Activated CD4-positive, alpha-beta memory T cell treated with anti-CD3 and anti-CD28 coated beads for 36 hours (primary cell): ENCODE results near the gene C16orf46. TPM values are rescaled to one million over a fixed set of nuclear protein-coding genes. Genes with fewer than 3 reads are reported as not detected.
"Not testable (repeated sequence)": the region's sequence is repeated elsewhere in the genome, so short reads cannot be mapped to it uniquely, and the experiment has no call there.

Source experiments
- CTCF ChIA-PET: fragments of 350-600 bp; sonication (Branson Sonifier 250); formaldehyde crosslinking; loops from one replicate; lab custom pipeline; 2021; ENCODE audit warnings: antibody characterized with exemption, inconsistent platforms; lab: Charles Lee
- POLR2A ChIA-PET: fragments of 350-600 bp; sonication (Branson Sonifier 250); formaldehyde crosslinking; loops from one replicate; lab custom pipeline; 2021; ENCODE audit warnings: antibody characterized with exemption; lab: Charles Lee
- DNase-seq: peaks from one replicate; pipeline ENCODE4 v3.0.0-alpha.2; 2020
- H3K27ac Mint-ChIP-seq: one replicate; pipeline ENCODE4 v1.8.0; 2021; ENCODE audit warnings: mixed read lengths
- H3K27me3 Mint-ChIP-seq: one replicate; pipeline ENCODE4 v1.8.0; 2021; ENCODE audit warnings: mixed read lengths
- H3K36me3 Mint-ChIP-seq: one replicate; pipeline ENCODE4 v1.8.0; 2021; ENCODE audit warnings: mixed read lengths
- H3K4me1 Mint-ChIP-seq: one replicate; pipeline ENCODE4 v1.8.0; 2021; ENCODE audit warnings: low read depth, mixed read lengths
- H3K4me3 Mint-ChIP-seq: one replicate; pipeline ENCODE4 v1.8.0; 2021; ENCODE audit warnings: mild to moderate bottlenecking, mixed read lengths
- H3K9me3 Mint-ChIP-seq: one replicate; pipeline ENCODE4 v1.8.0; 2021; ENCODE audit warnings: mixed read lengths
- intact Hi-C: fragments of 100-400 bp; cut with micrococcal nuclease; formaldehyde crosslinking; loops from one replicate; pipeline ENCODE4 v1.15.1; 2023
- total RNA-seq, 2 experiments: library from RNA; stranded (reverse); gene quantifications; one replicate each; pipeline ENCODE4 v1.2.3, GENCODE V29; 2021

Gene C16orf46
- total RNA-seq = under 1 TPM; 0.44 to 0.86 TPM

GRCh38 chr16:81077076-81077940, at the start of gene C16orf46:
TSS of gene C16orf46 (minus strand) at chr16:81077238. CDS start at chr16:81063955, 13,283 bp downstream.
- POLR2A ChIA-PET = interaction anchor here (0.9 to 1.9 kb wide), 6 partner anchors 11 to 237 kb away, joined by 3 to 11 read pairs (median 4); partner anchors contain the start of genes ATMIN, CENPN, CMC2 and GAN
- Mint-ChIP-seq H3K9me3 (no peaks in the 10 kb centered on the region), H3K4me3 (peak within 1 kb of the TSS; percentile 32), H3K27ac (no peak within 1 kb of the TSS), H3K27me3 (no peaks in the 10 kb centered on the region), H3K4me1 (peaks cover 3% of the 10 kb centered on the region), H3K36me3 (no peaks in the 10 kb centered on the region)
- intact Hi-C loops = loop anchor here (1.0 to 5.0 kb wide), 3 partner anchors 19 to 270 kb away; partner anchors contain the start of genes ATMIN and GCSH
- peak; percentile 99 for DNase-seq
- CTCF ChIA-PET = interaction anchor here (0.7 to 4.3 kb wide), 5 partner anchors 10 to 74 kb away, joined by 3 to 68 read pairs (median 3); partner anchors contain the start of gene ATMIN

- Mint-ChIP-seq H3K4me1 (no peaks in the 10 kb centered on the region), H3K27me3 (peaks cover 5% of the 10 kb centered on the region), H3K36me3 (no peaks in the 10 kb centered on the region), H3K27ac (no peak overlapping the region), H3K9me3 (no peaks in the 10 kb centered on the region), H3K4me3 (no peak overlapping the region)
- intact Hi-C loops = no loop called here
- ChIA-PET CTCF (no interaction called here), POLR2A (no interaction called here)
- no peak for DNase-seq
Observed at GRCh38 chr16:81123092-81123852, 46.2 kb upstream of the C16orf46 start.

GRCh38 chr16:81121474-81121990, 44.5 kb upstream of the C16orf46 start:
- no peak for DNase-seq
- H3K36me3 Mint-ChIP-seq = no peaks in the 10 kb centered on the region
- H3K27me3 Mint-ChIP-seq = peaks cover 5% of the 10 kb centered on the region
- CTCF ChIA-PET = no interaction called here
- H3K4me3 Mint-ChIP-seq = no peak overlapping the region
- POLR2A ChIA-PET = interaction anchor here (0.6 kb wide), 1 partner anchor 24 kb away, joined by 3 read pairs; no protein-coding TSS in a partner anchor
- no peak overlapping the region for H3K27ac Mint-ChIP-seq
- no peaks in the 10 kb centered on the region for H3K4me1 Mint-ChIP-seq
- intact Hi-C loops = no loop called here
- H3K9me3 Mint-ChIP-seq = no peaks in the 10 kb centered on the region

GRCh38 chr16:81117436-81117835, 40.4 kb upstream of the C16orf46 start:
- Mint-ChIP-seq H3K9me3 (no peaks in the 10 kb centered on the region), H3K4me1 (no peaks in the 10 kb centered on the region), H3K36me3 (no peaks in the 10 kb centered on the region), H3K27ac (no peak overlapping the region), H3K4me3 (no peak overlapping the region), H3K27me3 (peaks cover 5% of the 10 kb centered on the region)
- ChIA-PET POLR2A (no interaction called here), CTCF (no interaction called here)
- DNase-seq = no peak
- intact Hi-C loops = no loop called here

- peaks cover 5% of the 10 kb centered on the region for H3K27me3 Mint-ChIP-seq
- H3K36me3 Mint-ChIP-seq = no peaks in the 10 kb centered on the region
- POLR2A ChIA-PET = no interaction called here
- intact Hi-C loops = no loop called here
- H3K27ac Mint-ChIP-seq = no peak overlapping the region
- no peak overlapping the region for H3K4me3 Mint-ChIP-seq
- CTCF ChIA-PET = no interaction called here
- H3K9me3 Mint-ChIP-seq = no peaks in the 10 kb centered on the region
- no peak for DNase-seq
- no peaks in the 10 kb centered on the region for H3K4me1 Mint-ChIP-seq
Observed at GRCh38 chr16:81116285-81116684, 39.2 kb upstream of the C16orf46 start.

- Mint-ChIP-seq H3K4me1 (no peaks in the 10 kb centered on the region), H3K27me3 (peaks cover 1% of the 10 kb centered on the region), H3K27ac (no peak overlapping the region), H3K9me3 (no peaks in the 10 kb centered on the region), H3K36me3 (no peaks in the 10 kb centered on the region), H3K4me3 (no peak overlapping the region)
- CTCF ChIA-PET = no interaction called here
- POLR2A ChIA-PET = no interaction called here
- intact Hi-C loops = no loop called here
- DNase-seq = no peak
Observed at GRCh38 chr16:81112453-81112852, 35.4 kb upstream of the C16orf46 start.

- POLR2A ChIA-PET, H3K27ac Mint-ChIP-seq, H3K36me3 Mint-ChIP-seq, H3K4me1 Mint-ChIP-seq, H3K4me3 Mint-ChIP-seq, CTCF ChIA-PET, intact Hi-C loops, H3K27me3 Mint-ChIP-seq, DNase-seq, H3K9me3 Mint-ChIP-seq: not testable (repeated sequence)
Observed at GRCh38 chr16:81109274-81109673, 32.2 kb upstream of the C16orf46 start.

- CTCF ChIA-PET = interaction anchor here (1.2 kb wide), 1 partner anchor 72 kb away, joined by 3 read pairs; the partner anchor contains the start of gene ATMIN
- Mint-ChIP-seq H3K4me1 (no peaks in the 10 kb centered on the region), H3K4me3 (no peak overlapping the region), H3K27ac (no peak overlapping the region), H3K9me3 (no peaks in the 10 kb centered on the region), H3K27me3 (peaks cover 6% of the 10 kb centered on the region), H3K36me3 (no peaks in the 10 kb centered on the region)
- intact Hi-C loops = no loop called here
- peak; percentile 14 for DNase-seq
- POLR2A ChIA-PET = no interaction called here
Observed at GRCh38 chr16:81107511-81107910, 30.5 kb upstream of the C16orf46 start.

- Mint-ChIP-seq H3K36me3 (no peaks in the 10 kb centered on the region), H3K27ac (no peak overlapping the region), H3K4me1 (no peaks in the 10 kb centered on the region), H3K4me3 (no peak overlapping the region), H3K27me3 (peaks cover 6% of the 10 kb centered on the region), H3K9me3 (no peaks in the 10 kb centered on the region)
- no peak for DNase-seq
- intact Hi-C loops = no loop called here
- ChIA-PET POLR2A (no interaction called here), CTCF (interaction anchor here (1.2 kb wide), 1 partner anchor 71 kb away, joined by 3 read pairs; the partner anchor contains the start of gene ATMIN)
Observed at GRCh38 chr16:81106826-81107503, 29.9 kb upstream of the C16orf46 start.

GRCh38 chr16:81105946-81106345, 28.9 kb upstream of the C16orf46 start:
- Mint-ChIP-seq H3K36me3 (no peaks in the 10 kb centered on the region), H3K27me3 (peaks cover 6% of the 10 kb centered on the region), H3K4me1 (no peaks in the 10 kb centered on the region), H3K27ac (no peak overlapping the region), H3K9me3 (no peaks in the 10 kb centered on the region), H3K4me3 (no peak overlapping the region)
- no peak for DNase-seq
- ChIA-PET POLR2A (no interaction called here), CTCF (no interaction called here)
- intact Hi-C loops = no loop called here

- Mint-ChIP-seq H3K4me3 (no peak overlapping the region), H3K27ac (no peak overlapping the region), H3K36me3 (no peaks in the 10 kb centered on the region), H3K27me3 (peaks cover 4% of the 10 kb centered on the region), H3K4me1 (peaks cover 1% of the 10 kb centered on the region), H3K9me3 (no peaks in the 10 kb centered on the region)
- intact Hi-C loops = no loop called here
- ChIA-PET CTCF (no interaction called here), POLR2A (no interaction called here)
- DNase-seq = no peak
Observed at GRCh38 chr16:81101702-81102101, 24.7 kb upstream of the C16orf46 start.
